Upper lobe of left lung (tissue), 4 donors: Measurements from ENCODE around the gene CFAP57.

ENCODE experiments used
- POLR2A ChIP-seq, 4 donors: fragments of 450-650 bp; IDR thresholded peaks; one replicate each; pipeline ENCODE4 v1.5.1; 2016 to 2017; ENCODE audit warnings: antibody characterized with exemption in 4 of 4, mild to moderate bottlenecking in 2 of 4
- POLR2AphosphoS5 ChIP-seq, 2 donors: sonication (generic); formaldehyde crosslinking; IDR thresholded peaks; one replicate each; pipeline ENCODE4 v1.5.1; 2017; ENCODE audit warnings: antibody characterized with exemption in 2 of 2
- TF ChIP-seq, protein P1 (sequence below), 6 experiments: fragments of 450-650 bp in 4 of 6; fragments of 200-600 bp in 2 of 6; sonication (generic) in 2 of 6; IDR thresholded peaks; one replicate each; pipeline ENCODE4 v1.5.1; 2016 to 2019; ENCODE audit warnings: antibody characterized with exemption in 6 of 6

DNA sequence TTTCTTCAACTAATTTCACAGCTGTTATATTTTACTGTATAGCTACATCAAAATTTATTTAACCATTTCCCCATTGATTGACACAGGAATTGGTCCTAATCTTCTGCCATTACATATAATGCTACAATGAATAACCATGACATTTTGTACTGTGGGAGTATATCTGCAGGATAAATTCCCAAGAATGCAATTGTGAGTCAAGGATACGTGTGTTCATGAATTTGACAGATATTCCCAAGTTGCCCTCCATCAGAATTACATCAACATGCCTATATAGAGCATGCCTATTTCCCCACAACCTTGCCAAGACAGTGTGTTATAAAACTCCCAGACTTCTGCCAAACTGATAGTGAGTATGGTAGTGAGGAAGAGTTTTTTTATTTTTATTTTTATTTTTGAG is 125.9 kb downstream of the CFAP57 start:
- TF ChIP-seq POLR2A (IDR thresholded peaks at IDR 0.05) (no peak), POLR2AphosphoS5 (IDR thresholded peaks at IDR 0.05) (no peak)
- TF ChIP-seq, protein P1, sequence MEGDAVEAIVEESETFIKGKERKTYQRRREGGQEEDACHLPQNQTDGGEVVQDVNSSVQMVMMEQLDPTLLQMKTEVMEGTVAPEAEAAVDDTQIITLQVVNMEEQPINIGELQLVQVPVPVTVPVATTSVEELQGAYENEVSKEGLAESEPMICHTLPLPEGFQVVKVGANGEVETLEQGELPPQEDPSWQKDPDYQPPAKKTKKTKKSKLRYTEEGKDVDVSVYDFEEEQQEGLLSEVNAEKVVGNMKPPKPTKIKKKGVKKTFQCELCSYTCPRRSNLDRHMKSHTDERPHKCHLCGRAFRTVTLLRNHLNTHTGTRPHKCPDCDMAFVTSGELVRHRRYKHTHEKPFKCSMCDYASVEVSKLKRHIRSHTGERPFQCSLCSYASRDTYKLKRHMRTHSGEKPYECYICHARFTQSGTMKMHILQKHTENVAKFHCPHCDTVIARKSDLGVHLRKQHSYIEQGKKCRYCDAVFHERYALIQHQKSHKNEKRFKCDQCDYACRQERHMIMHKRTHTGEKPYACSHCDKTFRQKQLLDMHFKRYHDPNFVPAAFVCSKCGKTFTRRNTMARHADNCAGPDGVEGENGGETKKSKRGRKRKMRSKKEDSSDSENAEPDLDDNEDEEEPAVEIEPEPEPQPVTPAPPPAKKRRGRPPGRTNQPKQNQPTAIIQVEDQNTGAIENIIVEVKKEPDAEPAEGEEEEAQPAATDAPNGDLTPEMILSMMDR (IDR thresholded peaks at IDR 0.05), result no peak
